Peyer's patch (tissue), 4 donors: ENCODE data around the gene CDH23. TPM values are rescaled to one million over a fixed set of nuclear protein-coding genes. Genes with fewer than 3 reads are reported as not detected.
A peak's percentile ranks its signal among the peaks of the same experiment; 100 is the strongest.

ENCODE experiments used
- DNase-seq, 3 donors: peaks; one replicate each; pipeline ENCODE4 v3.0.0-alpha.2; 2017 to 2019
- H3K27ac ChIP-seq, 4 donors: fragments of 200-600 bp; sonication (generic); one replicate each; pipeline ENCODE4 v1.5.1; 2016 to 2019
- H3K27me3 ChIP-seq, 2 donors: fragments of 200-600 bp; sonication (generic); one replicate each; pipeline ENCODE4 v1.5.1; 2019
- H3K36me3 ChIP-seq, 3 donors: fragments of 200-600 bp; sonication (generic); one replicate each; pipeline ENCODE4 v1.5.1; 2016 to 2019
- H3K4me1 ChIP-seq, 4 donors: fragments of 200-600 bp; sonication (generic); one replicate each; pipeline ENCODE4 v1.5.1; 2016 to 2019
- H3K4me3 ChIP-seq, 4 donors: fragments of 200-600 bp; sonication (generic); 1 replicate in 3 of 4; 2 replicates in 1 of 4; pipeline ENCODE4 v1.5.1; 2016 to 2019; ENCODE audit warnings: mild to moderate bottlenecking in 1 of 4
- H3K9me3 ChIP-seq, 4 donors: fragments of 200-600 bp; sonication (generic); one replicate each; pipeline ENCODE4 v1.5.1; 2016 to 2019; ENCODE audit warnings: mild to moderate bottlenecking in 1 of 4
- CTCF ChIP-seq, 6 experiments: fragments of 450-650 bp in 4 of 6; fragments of 200-600 bp in 2 of 6; sonication (generic) in 1 of 6; IDR thresholded peaks; one replicate each; pipeline ENCODE4 v1.5.1; 2017 to 2019; ENCODE audit warnings: antibody characterized with exemption in 6 of 6, mild to moderate bottlenecking in 3 of 6, moderate library complexity in 1 of 6
- POLR2A ChIP-seq, 2 donors: fragments of 450-650 bp; IDR thresholded peaks; one replicate each; pipeline ENCODE4 v1.5.1; 2017; ENCODE audit warnings: antibody characterized with exemption in 2 of 2, mild to moderate bottlenecking in 2 of 2, moderate library complexity in 2 of 2
- total RNA-seq, 4 donors: library from RNA; depleted of rRNA; stranded (reverse); fragments of >200 nt; gene quantifications; one replicate each; pipeline ENCODE4 v1.1.0, GENCODE V29; 2016

CDH23 gene
- total RNA-seq, result 1 to 10 TPM; 3.2 to 9.9 (median 5.4) TPM

- Histone ChIP-seq H3K9me3 (no peaks in the 10 kb centered on the region), H3K27me3 (peaks cover 0 to 12% of the 10 kb centered on the region in 2 donors), H3K27ac (peak within 1 kb of the TSS in 2 of 4 donors; percentile 9 to 42), H3K4me1 (peaks cover 0 to 21% (median 10%) of the 10 kb centered on the region in 4 donors), H3K4me3 (peak within 1 kb of the TSS; percentile 38 to 62 (median 58)), H3K36me3 (no peaks in the 10 kb centered on the region)
- no peak for TF ChIP-seq CTCF (IDR thresholded peaks at IDR 0.05)
- no peak for TF ChIP-seq POLR2A (IDR thresholded peaks at IDR 0.05)
- peak in 2 of 3 donors; percentile 51 to 59 for DNase-seq
These were observed at the start of gene CDH23 for GRCh38 chr10:71396711-71397295. TSS of gene CDH23 (plus strand) at chr10:71396920. CDS start at chr10:71439832, 42,912 bp downstream.

DNA sequence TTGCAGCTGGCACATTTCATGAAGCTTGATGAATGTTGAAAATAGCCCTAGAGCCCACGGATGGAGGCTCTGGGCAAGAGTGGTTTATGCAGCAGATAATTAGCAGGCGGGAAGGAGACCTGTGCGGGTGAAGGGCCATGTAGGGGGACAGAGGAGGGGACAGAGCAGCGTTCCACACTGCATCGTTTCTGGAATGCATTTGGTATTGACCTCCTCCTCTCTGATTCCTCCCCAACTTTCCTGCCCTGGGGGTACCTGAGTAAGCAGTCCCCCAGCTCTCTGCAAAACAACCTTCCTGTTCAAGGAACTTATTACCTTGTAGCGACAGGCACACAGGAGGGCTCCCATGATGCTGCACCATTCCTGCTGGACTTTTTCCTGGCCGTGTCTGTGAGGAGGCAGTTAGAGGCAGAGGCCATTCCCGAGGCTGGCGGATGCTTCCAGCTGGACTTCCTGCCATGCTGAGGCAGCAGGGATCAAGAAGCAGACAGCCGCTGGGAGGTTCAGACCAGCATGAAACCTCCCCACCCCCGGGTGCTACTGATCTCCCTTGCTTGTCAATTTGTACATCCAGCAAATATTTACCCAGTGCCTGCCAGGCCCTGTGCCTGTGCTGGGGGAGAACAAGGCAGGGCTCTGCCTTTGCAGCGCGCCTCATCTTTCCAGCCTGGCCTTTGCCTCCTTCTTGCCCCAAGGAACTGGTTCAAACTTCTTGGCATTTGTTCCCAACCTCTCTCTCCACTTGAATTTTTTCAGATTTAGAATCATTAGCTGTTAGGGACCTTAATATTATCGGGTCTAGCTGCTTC lies 48.9 kb upstream of the CDH23 start:
- Histone ChIP-seq H3K36me3 (no peaks in the 10 kb centered on the region), H3K9me3 (no peaks in the 10 kb centered on the region), H3K4me1 (peaks cover 0 to 16% (median 0%) of the 10 kb centered on the region in 4 donors), H3K27ac (no peak overlapping the region), H3K4me3 (no peak overlapping the region), H3K27me3 (no peaks in the 10 kb centered on the region)
- no peak for DNase-seq
- no peak for TF ChIP-seq POLR2A (IDR thresholded peaks at IDR 0.05)
- TF ChIP-seq CTCF (IDR thresholded peaks at IDR 0.05), result no peak

DNA sequence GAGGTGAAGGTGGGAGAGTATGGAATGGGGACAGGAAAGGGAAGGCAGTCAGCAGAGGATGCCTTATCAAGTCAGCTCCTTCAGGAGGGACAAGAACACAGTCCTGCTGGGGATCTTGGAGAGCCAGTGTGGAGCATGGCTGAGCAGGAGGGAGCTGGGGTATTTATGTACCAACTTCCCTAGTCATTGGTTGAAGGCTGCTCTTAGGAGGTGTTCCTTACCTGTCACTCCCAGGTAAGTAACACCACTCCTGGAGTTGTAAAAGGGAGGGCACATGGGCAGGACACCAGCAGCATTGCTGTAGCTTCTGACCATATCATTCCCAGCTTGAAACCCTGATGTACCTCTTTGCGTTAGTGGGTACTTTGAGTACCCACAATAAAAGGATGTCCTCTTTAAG lies 47.9 kb upstream of the CDH23 start:
- H3K4me3 ChIP-seq, result no peak overlapping the region
- H3K36me3 ChIP-seq, result no peaks in the 10 kb centered on the region
- H3K4me1 ChIP-seq, result peaks cover 0 to 5% (median 0%) of the 10 kb centered on the region in 4 donors
- H3K9me3 ChIP-seq, result no peaks in the 10 kb centered on the region
- DNase-seq, result no peak
- H3K27ac ChIP-seq, result no peak overlapping the region
- TF ChIP-seq CTCF (IDR thresholded peaks at IDR 0.05) (no peak), POLR2A (IDR thresholded peaks at IDR 0.05) (no peak)
- H3K27me3 ChIP-seq, result no peaks in the 10 kb centered on the region

DNA sequence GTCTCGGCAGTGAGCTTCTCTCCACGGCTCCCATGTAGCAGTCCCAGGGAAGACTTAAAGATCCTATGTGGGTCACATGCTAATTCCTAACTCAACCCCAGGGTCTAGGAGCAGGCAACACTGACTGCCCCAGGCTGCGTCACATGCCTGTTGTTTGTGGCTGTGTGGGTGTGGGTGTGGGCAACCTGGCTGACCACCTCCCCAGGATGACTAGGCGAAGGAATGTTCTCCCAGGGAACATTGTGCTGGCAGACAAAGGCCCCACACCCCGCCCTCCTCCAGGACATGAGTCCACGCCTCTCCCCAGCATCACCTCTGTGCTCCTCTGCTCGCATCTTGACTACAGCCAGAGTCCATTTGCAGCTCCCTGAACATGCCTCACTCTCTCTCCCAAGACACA lies 47.3 kb upstream of the CDH23 start:
- DNase-seq, result no peak

GRCh38 chr10:71351087-71351486 lies 45.6 kb upstream of the CDH23 start:
- Histone ChIP-seq H3K9me3 (no peaks in the 10 kb centered on the region), H3K4me1 (no peaks in the 10 kb centered on the region), H3K27ac (no peak overlapping the region), H3K36me3 (peaks cover 0 to 3% (median 0%) of the 10 kb centered on the region in 3 donors), H3K27me3 (no peaks in the 10 kb centered on the region), H3K4me3 (no peak overlapping the region)
- TF ChIP-seq POLR2A (IDR thresholded peaks at IDR 0.05) (no peak), CTCF (IDR thresholded peaks at IDR 0.05) (no peak)
- DNase-seq, result no peak

More for the DNA sequence above, 47.3 kb upstream of the CDH23 start:
- Histone ChIP-seq H3K4me3 (no peak overlapping the region), H3K36me3 (no peaks in the 10 kb centered on the region), H3K9me3 (no peaks in the 10 kb centered on the region), H3K4me1 (no peaks in the 10 kb centered on the region), H3K27me3 (no peaks in the 10 kb centered on the region), H3K27ac (no peak overlapping the region)
- no peak for TF ChIP-seq POLR2A (IDR thresholded peaks at IDR 0.05)
- no peak for TF ChIP-seq CTCF (IDR thresholded peaks at IDR 0.05)
